OCI-LY1 (cell line): Measurements from ENCODE around the gene OSBPL3.

ENCODE experiments used
- EZH2 ChIP-seq: fragments of 200-600 bp; sonication (generic), shearing (Covaris generic); IDR thresholded peaks from 2 replicates; pipeline ENCODE4 v1.8.0; 2017; ENCODE audit warnings: borderline replicate concordance, mixed run types, mild to moderate bottlenecking, antibody characterized with exemption, low read length, moderate library complexity, mixed read lengths
- TF ChIP-seq, protein P1 (sequence below): fragments of 200-600 bp; sonication (generic), shearing (Covaris generic); IDR thresholded peaks from 2 replicates; pipeline ENCODE4 v1.5.1; 2017; ENCODE audit warnings: mild to moderate bottlenecking, antibody characterized with exemption, low read length, moderate library complexity, mixed read lengths

GRCh38 chr7:24987331-24987842 lies 7.4 kb upstream of the OSBPL3 start:
- no peak for TF ChIP-seq EZH2
- TF ChIP-seq, protein P1, sequence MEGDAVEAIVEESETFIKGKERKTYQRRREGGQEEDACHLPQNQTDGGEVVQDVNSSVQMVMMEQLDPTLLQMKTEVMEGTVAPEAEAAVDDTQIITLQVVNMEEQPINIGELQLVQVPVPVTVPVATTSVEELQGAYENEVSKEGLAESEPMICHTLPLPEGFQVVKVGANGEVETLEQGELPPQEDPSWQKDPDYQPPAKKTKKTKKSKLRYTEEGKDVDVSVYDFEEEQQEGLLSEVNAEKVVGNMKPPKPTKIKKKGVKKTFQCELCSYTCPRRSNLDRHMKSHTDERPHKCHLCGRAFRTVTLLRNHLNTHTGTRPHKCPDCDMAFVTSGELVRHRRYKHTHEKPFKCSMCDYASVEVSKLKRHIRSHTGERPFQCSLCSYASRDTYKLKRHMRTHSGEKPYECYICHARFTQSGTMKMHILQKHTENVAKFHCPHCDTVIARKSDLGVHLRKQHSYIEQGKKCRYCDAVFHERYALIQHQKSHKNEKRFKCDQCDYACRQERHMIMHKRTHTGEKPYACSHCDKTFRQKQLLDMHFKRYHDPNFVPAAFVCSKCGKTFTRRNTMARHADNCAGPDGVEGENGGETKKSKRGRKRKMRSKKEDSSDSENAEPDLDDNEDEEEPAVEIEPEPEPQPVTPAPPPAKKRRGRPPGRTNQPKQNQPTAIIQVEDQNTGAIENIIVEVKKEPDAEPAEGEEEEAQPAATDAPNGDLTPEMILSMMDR: no peak
